Sciatic nerve (tissue), 1 donor: ENCODE measurements around the gene FAM217B. TPM values are rescaled to one million over a fixed set of nuclear protein-coding genes. Genes with fewer than 3 reads are reported as not detected.

Experiments used
- total RNA-seq: library from RNA; stranded (reverse); fragmentation: NEBNext Ultra II Directional; extraction: Animal tissue kit (Norgen Biotek cat#: 25700); gene quantifications from one replicate; pipeline ENCODE4 v1.2.1, GENCODE V29; 2021
- donor health status: DM: no; HTN: no; CAD: no.

The FAM217B gene
- total RNA-seq, 1 donor from 2014 or later = 22.4 TPM

Other genes with a start within 250 kb of the FAM217B start
- 6.7 TPM for gene SYCP2, start 6.8 kb upstream of the FAM217B start, total RNA-seq
- 8.2 TPM for gene PPP1R3D, start 84 bp upstream of the FAM217B start, total RNA-seq
- 3.6 TPM for gene CDH26, start 18.0 kb downstream of the FAM217B start, total RNA-seq